Measurements from ENCODE around the gene CHST11. TPM values are rescaled to one million over a fixed set of nuclear protein-coding genes. Genes with fewer than 3 reads are reported as not detected.
A peak's percentile ranks its signal among the peaks of the same experiment; 100 is the strongest.

The CHST11 gene
- total RNA-seq, 1 experiment from 2014 or later: 3.8 TPM

DNA sequence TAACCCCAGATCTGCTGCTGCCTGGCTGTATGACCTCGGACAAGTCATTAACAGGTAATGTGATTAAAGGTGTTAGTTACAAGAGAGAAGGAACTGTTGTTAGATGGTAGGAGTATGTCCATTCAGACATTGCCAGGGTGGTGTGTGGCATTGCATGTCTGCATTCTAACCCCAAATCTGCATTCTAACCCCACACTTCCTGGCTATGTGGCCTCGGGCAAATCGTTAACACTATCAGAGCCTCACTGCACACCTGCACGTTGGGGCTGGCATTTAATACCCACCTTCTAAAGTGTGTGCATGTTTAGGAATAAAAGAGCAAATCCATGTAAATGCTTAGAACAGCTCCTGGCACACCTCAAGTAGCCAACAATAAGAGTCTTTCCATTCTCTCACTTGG lies 46.4 kb downstream of the CHST11 start:
- no peak for DNase-seq (ENCODE audit: low spot score)

- no peak for DNase-seq (ENCODE audit: low spot score)
Measured at GRCh38 chr12:104504146-104504545, 47.4 kb downstream of the CHST11 start.

- DNase-seq (ENCODE audit: low spot score): peak; percentile 12
Measured at GRCh38 chr12:104505095-104505818, 48.5 kb downstream of the CHST11 start.

GRCh38 chr12:104506676-104507401 lies 50.1 kb downstream of the CHST11 start:
- DNase-seq (ENCODE audit: low spot score): no peak

DNA sequence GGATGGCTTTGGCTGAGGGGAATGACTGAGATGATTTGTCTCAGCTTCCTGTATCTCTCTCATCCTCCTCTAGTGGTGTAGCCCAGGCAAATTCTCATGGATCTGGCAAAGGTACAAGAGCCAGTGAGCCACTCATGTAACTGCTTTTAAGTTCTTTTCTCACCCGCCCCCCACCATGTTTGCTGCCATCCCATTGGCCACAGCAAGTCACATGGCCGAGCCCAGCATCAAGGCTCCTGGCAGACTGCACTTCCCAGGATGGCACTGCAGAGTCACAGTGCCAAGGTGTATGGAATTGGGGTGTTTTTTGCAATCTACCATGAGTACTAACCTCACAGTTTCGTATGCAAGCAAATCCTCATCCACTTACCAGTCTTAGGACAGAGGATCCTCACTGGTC lies 50.9 kb downstream of the CHST11 start:
- no peak for DNase-seq (ENCODE audit: low spot score)

DNA sequence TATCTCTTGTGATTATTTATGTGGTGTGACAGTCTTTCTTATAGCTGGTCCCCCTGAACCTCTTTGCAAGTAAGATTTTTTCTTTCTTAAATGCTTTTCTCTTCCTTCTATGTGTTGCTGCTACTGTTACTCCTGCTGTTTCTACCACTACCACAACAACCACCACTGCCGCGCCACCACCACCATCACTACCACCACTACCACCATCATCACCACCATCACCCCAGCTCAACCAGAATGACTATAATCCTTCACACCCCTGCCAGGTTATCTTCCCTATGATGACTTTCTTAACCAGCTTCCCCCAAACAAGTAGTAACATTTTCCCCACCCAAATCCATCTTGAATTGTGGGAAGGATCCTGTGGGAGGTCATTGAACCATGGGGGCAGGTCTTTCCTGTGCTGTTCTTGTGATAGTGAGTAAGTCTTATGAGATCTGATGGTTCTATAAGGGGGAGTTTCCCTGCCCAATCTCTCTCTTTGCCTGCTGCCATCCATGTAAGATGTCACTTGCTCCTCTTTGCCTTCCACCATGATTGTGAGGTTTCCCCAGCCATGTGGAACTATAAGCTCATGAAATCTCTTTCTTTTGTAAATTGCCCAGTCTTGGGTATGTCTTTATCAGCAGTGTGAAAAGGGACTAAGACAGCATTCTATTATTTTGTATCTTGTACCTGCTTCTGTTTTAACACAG lies 52.2 kb downstream of the CHST11 start:
- no peak for DNase-seq (ENCODE audit: low spot score)

DNA sequence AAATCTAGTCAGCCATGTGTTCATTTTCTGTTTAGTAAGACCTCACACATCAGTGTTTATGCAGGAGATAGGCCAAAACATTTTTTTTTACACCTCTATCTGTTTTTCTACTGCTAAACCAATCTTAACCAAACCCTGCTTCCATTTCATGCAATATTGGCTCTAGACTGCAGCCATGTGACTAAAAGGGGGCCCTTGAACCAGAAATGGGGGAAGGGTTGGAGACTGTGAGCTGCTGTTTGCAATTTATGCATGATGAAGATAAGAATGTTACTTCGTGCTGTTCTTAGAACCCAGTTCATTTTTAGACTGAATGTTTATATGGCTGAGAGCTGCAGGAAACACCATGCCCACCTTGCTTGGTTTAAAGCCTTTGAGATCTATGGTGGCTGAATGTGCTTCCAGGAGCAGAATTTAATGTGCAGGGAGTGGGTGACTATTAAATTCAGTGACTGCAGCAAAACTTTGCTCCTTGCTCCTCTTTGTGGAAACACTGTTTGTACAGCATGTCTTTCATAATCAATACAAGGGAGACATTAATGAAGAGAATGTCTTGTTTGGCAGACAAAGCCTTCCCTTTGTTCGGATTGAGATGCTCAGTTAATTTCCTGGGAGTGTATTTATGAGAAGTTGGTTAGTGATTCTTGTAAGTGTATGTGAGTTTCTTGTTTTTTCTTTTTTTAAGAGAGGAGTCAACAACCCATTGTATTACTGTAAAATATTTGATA lies 53.6 kb downstream of the CHST11 start:
- no peak for DNase-seq (ENCODE audit: low spot score)

DNA sequence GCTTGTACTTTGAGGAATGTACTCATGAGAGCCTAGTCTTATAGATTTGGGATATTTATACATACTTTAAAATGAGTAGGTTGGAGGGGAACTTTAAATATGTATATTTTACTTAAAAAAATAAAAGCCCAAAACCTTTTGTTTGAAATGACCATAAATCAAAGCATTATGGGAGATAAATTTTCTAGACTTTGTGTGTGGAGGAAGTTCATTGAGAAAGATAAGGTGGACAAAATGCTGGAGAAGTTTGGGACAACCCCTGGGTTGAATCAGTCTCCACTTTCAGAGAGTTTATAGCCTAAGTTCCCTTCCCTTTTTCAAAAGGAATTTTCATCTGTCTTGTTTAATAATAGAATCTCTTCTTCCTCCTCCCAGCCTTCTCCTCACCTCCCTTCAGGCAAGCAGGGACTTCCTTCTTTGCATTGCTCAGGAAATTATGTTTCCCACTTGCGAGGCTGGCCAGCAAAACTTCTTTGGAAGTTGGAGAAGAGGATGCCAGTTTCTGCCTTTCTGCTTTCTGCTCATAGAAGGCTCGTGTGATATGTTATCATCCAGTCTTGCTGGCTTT lies 54.2 kb downstream of the CHST11 start:
- DNase-seq (ENCODE audit: low spot score): no peak

DNA sequence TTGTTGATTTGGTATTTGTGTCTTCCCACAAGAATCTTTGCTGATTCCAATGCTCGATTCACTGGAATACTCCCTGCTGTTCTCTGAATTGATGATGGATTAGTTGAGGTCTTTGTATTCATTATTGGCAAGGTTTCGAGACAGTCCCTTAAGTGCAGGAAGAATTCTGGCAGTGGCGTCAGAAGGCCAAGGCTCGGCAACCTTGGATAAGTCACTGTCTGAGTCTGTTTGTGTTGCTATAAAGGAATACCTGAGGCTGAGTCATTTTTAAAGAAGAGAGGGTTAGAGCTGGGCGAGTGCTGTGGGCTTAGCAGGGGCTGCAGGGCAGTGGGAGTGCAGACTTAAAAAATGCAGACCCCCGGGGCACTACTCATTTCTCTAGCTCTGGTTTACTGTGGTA lies 56.9 kb downstream of the CHST11 start:
- no peak for DNase-seq (ENCODE audit: low spot score)

DNA sequence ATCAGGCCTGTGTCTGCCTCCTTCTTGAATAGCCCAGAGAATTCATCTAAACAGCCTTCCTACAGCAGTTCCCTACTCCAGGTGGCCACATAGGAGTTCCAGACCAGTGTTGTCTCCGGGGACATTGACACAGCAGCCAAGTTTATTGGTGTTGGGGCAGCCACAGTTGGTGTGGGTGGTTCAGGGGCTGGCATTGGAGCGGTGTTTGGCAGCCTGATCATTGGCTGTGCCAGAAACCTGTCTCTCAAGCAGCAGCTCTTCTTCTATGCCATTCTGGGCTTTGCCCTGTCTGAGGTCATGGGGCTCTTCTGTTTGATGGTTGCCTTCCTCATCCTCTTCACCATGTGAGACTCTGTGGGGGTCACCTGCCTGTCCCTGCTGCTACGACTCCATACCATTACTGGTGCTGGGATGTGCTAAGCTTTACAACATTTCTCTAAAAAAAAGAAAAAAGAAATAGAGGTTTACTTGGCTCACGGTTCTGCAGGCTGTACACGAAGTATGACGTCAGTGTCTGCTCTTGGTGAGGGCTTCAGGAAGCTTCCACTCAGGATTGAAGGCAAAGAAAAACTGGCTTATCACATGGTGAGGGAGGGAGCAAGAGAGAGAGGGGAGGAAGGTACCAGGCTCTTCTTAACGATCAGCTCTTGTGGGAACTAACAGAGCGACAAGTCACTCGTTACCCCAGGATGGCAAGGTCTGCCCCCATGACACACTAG lies 57.5 kb downstream of the CHST11 start:
- no peak for DNase-seq (ENCODE audit: low spot score)

DNA sequence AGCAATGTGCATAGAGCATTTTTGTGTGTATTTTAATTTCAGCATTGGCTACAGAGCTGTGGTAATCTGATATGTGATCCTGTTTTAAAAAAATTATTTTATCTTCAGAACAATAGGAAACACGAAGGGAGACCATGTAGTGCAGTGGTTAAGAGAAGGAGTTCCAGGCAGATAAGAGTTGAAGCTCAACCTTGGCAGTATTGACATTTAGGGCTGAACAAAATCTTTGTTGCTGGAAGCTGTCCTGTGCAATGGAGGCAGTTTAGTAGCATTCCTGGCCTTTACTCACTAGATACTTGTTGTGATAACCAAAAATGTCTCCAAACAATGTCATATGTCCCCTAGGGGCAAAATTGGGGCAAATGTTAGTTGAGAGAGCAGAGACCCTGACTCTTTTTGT lies 59.2 kb downstream of the CHST11 start:
- DNase-seq (ENCODE audit: low spot score): no peak

DNA sequence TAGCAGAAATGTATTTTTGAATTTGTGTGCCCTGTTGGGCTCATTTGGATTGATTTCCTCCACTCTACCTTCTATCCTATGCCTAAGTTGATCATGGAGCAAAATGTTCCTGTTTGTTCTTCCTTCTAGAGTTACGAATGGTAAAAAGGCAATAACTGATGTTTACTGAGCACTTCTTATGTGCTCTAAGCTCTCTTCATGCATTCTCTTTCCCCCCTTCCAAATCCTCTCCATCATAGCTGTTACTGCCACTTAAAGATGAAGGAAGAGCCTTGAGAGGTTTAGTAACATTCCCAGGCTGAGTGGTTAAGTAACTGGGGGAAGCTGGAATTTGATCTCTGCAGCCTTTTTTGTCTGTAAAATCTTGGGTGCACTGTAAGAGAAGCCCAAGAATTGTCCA lies 60.1 kb downstream of the CHST11 start:
- DNase-seq (ENCODE audit: low spot score): no peak

- DNase-seq (ENCODE audit: low spot score): no peak
Measured at GRCh38 chr12:104517880-104518279, 61.1 kb downstream of the CHST11 start.

DNA sequence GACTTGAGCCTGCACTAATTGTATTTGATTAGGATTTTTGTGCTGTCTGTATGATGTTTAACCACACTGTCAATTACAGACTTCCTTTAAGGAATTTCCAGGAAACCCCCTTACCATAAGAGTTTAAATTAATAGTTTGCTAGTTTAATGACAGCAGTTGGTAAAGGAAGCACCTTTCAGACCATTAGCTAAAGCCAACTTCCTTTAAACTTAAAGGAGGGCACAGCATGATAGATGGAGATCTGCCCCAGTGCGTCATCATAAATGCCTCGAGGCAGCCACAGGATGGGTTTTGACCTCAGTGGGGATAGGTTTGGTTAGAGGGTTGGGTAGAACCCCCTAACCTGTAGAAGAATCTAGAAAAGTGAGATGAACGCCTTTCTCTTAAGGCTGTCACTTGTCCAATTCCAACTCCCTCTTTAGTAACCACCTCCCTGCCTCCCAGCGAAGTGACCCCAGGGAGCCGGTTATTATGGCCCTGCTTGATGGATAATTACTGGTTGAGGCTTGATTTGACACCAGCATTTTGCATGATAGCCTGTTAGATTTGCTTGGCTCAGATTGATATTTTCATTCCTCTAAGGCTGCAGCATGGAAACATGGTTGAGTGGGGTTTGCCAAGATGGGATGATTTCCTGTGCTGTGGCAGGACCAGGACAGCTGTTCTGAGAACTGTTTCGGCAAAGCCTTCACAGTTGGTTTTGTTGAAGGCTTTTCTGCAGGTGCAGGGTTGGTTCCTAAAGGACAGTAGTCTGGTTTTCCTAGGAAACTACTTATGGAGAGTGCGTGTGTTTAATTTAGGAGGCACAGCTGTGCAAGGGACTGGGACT lies 62.7 kb downstream of the CHST11 start:
- no peak for DNase-seq (ENCODE audit: low spot score)

- DNase-seq (ENCODE audit: low spot score): no peak
Measured at GRCh38 chr12:104520242-104520900, 63.6 kb downstream of the CHST11 start.

- DNase-seq (ENCODE audit: low spot score): no peak
Measured at GRCh38 chr12:104521731-104522130, 65.0 kb downstream of the CHST11 start.

GRCh38 chr12:104522985-104523722 lies 66.4 kb downstream of the CHST11 start:
- DNase-seq (ENCODE audit: low spot score): no peak

DNA sequence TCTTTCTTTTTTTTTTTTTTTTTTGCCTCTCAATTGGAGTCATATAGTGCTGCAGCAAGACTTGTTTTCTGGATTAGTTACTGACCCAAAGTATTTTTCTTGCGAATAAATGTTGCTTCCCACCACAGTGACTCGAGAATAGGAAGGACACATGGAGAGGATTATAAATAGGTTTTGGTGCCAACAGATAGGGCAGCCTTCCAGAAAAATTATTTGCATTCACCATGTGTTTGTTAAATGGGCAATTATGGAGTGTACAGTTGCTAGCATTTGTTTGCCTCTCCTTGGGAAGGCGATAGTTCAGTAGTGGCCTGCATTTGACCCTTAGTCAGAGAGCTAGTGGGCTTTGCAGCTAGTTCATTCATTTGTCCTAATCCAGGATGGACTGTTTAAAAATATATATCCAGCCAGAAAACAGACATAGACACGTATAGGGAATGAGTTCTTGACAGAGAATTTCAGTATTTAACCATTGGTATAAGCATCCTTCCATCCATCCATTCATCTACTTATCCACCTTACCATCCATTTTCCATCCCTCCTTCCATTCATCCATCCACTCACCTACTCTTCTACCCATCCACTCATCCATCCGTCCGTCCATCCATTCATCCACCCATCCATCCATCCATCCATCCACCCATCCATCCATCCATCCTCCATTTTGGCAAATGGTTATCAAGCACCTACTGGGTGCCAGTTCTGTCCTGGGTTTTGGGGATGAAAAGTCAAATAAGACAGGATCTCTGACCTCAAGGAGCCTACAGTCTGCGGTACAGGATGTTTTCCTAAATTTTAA lies 67.5 kb downstream of the CHST11 start:
- no peak for DNase-seq (ENCODE audit: low spot score)
